Measurements from ENCODE around the gene RBM24. TPM values are rescaled to one million over a fixed set of nuclear protein-coding genes. Genes with fewer than 3 reads are reported as not detected.

The RBM24 gene
- polyA plus RNA-seq, 3 donors = not detected

GRCh38 chr6:17240803-17241500 is 40.2 kb upstream of the RBM24 start:
- Histone ChIP-seq H2AFZ (ENCODE audit: insufficient read depth, low read depth, low read length, poor library complexity, severe bottlenecking) (no peak overlapping the region), H3K4me2 (replicated peaks; ENCODE audit: extremely low read depth, low read length, poor library complexity, severe bottlenecking) (no peak overlapping the region), H3K4me1 (ENCODE audit: control insufficient read depth in 1 of 2, insufficient read depth in 2 of 2, low read length in 2 of 2) (no peaks in the 10 kb centered on the region), H3K9ac (ENCODE audit: insufficient read depth, low read length, poor library complexity, severe bottlenecking) (no peak overlapping the region), H3K27me3 (ENCODE audit: control insufficient read depth in 2 of 2, insufficient read depth in 2 of 2, low read length in 2 of 2) (no peaks in the 10 kb centered on the region), H4K20me1 (ENCODE audit: insufficient read depth, low read length) (no peaks in the 10 kb centered on the region), H3K4me3 (replicated peaks in 1 of 3; ENCODE audit: low read depth in 2 of 3, low read length in 3 of 3) (no peak overlapping the region), H3K79me2 (ENCODE audit: insufficient read depth, low read length) (no peaks in the 10 kb centered on the region), H3K36me3 (replicated peaks in 1 of 2; ENCODE audit: control insufficient read depth in 1 of 2, insufficient read depth in 2 of 2, low read length in 2 of 2) (no peaks in the 10 kb centered on the region), H3K9me3 (replicated peaks in 1 of 2; ENCODE audit: control insufficient read depth in 1 of 2, insufficient read depth in 1 of 2, low read length in 2 of 2) (peaks cover 5 to 8% of the 10 kb centered on the region in 2 donors), H3K27ac (ENCODE audit: low read depth in 1 of 2, low read length in 2 of 2) (no peak overlapping the region)
- H3K4me3 Mint-ChIP-seq = no peak overlapping the region
- H3K36me3 Mint-ChIP-seq = no peaks in the 10 kb centered on the region
- no peaks in the 10 kb centered on the region for H3K4me1 Mint-ChIP-seq
- no peak for DNase-seq
- H3K9me3 Mint-ChIP-seq = peaks cover 8 to 21% (median 16%) of the 10 kb centered on the region in 7 donors
- 90% methylated on average over 3 of the region's 3 CpGs for WGBS (ENCODE audit: insufficient coverage)
- peaks cover 0 to 5% (median 1%) of the 10 kb centered on the region in 3 donors for H3K27me3 Mint-ChIP-seq (ENCODE audit: low read depth in 3 of 3)
- intact Hi-C loops (cut with micrococcal nuclease) = no loop called here
- TF ChIP-seq CTCF (IDR thresholded peaks at IDR 0.05) = no peak
- H3K27ac Mint-ChIP-seq = no peak overlapping the region

- Histone ChIP-seq H3K27me3 (ENCODE audit: control insufficient read depth in 2 of 2, insufficient read depth in 2 of 2, low read length in 2 of 2) (no peaks in the 10 kb centered on the region), H3K4me2 (replicated peaks; ENCODE audit: extremely low read depth, low read length, poor library complexity, severe bottlenecking) (no peak overlapping the region), H3K9ac (ENCODE audit: insufficient read depth, low read length, poor library complexity, severe bottlenecking) (no peak overlapping the region), H3K27ac (ENCODE audit: low read depth in 1 of 2, low read length in 2 of 2) (no peak overlapping the region), H3K36me3 (replicated peaks in 1 of 2; ENCODE audit: control insufficient read depth in 1 of 2, insufficient read depth in 2 of 2, low read length in 2 of 2) (no peaks in the 10 kb centered on the region), H3K4me1 (ENCODE audit: control insufficient read depth in 1 of 2, insufficient read depth in 2 of 2, low read length in 2 of 2) (no peaks in the 10 kb centered on the region), H2AFZ (ENCODE audit: insufficient read depth, low read depth, low read length, poor library complexity, severe bottlenecking) (no peak overlapping the region), H3K4me3 (replicated peaks in 1 of 3; ENCODE audit: low read depth in 2 of 3, low read length in 3 of 3) (no peak overlapping the region), H3K79me2 (ENCODE audit: insufficient read depth, low read length) (no peaks in the 10 kb centered on the region), H3K9me3 (replicated peaks in 1 of 2; ENCODE audit: control insufficient read depth in 1 of 2, insufficient read depth in 1 of 2, low read length in 2 of 2) (peaks cover 5 to 8% of the 10 kb centered on the region in 2 donors), H4K20me1 (ENCODE audit: insufficient read depth, low read length) (no peaks in the 10 kb centered on the region)
- no peak for TF ChIP-seq CTCF (IDR thresholded peaks at IDR 0.05)
- Mint-ChIP-seq H3K27ac (no peak overlapping the region), H3K36me3 (no peaks in the 10 kb centered on the region), H3K9me3 (peaks cover 7 to 22% (median 16%) of the 10 kb centered on the region in 7 donors), H3K27me3 (ENCODE audit: low read depth in 3 of 3) (peaks cover 0 to 5% (median 1%) of the 10 kb centered on the region in 3 donors), H3K4me3 (no peak overlapping the region), H3K4me1 (no peaks in the 10 kb centered on the region)
- intact Hi-C loops (cut with micrococcal nuclease) = no loop called here
- no peak for DNase-seq
- no CpG with 5 or more reads among the region's 1 CpG for WGBS (ENCODE audit: insufficient coverage)
Measured at GRCh38 chr6:17242087-17242486, 39.1 kb upstream of the RBM24 start.

Data from CD14-positive monocyte (primary cell).